NCI-H1417 (cell line): ENCODE measurements around the gene HK2.

Source experiments
- DNase-seq, 3 experiments: peaks; one replicate each; lab custom pipeline; 2025; lab: John Stamatoyannopoulos, UW

Gene HK2

DNA sequence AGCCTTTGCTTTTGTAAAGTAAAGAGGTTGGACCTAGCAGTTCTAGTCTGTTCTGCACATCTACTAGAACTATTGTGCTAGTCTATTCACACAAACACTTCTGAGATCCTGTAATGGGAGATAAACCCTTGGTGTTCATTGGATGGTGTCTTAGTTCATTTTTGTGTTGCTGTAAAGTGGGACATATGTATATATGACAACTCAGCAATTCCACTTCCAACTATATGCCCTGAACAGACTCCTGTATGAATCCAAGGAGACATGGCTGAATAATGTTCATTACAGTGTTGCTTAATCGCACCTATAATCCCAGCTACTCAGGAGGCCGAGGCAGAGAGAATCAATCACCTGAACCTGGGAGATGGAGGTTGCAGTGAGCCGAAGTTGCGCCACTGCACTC is 23.3 kb downstream of the HK2 start:
- DNase-seq, result no peak

DNA sequence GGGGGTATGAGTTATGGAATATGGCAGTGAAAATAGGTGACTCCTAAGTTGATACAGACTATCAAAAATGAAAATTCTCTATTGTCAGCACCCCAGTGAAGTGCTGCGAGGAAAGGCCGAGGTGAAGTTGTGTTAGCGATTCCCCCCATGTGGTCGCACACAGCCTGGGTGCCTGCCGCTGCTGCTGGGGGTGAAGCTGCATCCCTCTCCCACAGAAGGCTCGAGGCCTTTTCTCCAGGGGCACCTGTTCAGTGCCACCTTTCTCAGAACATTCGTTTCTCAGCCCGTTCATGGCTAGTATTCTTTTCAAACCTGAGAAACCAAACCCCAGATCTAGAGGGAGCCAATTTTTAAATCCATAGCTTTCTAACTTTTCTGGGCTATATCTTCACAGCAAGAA is 23.8 kb downstream of the HK2 start:
- DNase-seq, result no peak

DNA sequence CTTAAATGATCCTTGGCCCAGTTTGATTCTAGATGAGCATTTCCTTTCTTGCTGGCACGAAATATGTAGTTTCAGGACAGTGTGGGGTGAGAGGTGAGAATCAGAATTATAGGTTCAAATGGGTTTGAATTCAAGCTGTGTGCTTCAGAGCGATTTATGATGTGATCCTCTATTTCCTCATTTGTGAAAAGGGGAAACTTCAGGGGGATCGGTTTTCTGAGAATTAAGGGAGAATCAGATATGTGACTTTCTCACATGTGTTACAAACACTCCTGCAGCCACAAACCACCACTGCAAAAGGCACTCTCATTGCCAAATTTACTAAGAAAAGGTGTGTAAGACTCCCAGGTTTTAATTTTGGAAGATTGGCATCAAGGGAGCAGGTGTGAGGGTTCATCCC is 24.4 kb downstream of the HK2 start:
- no peak for DNase-seq

DNA sequence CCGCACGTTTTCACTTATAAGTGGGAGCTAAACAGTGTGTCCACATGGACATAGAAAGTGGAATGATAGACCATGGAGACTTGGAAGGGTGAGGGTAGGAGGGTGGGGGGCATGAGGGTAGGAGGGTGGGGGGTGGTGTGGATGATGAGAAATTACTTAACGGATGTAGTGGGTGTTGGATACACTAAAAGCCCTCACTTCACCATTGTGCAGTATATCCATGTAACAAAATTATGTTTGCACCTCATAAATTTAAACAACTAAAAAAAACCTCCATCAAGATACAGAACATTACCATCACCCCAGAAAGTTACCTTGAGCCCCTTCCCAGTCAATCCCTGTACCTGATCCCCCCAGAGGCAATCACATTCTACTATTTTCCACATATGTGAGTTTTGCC is 26.2 kb downstream of the HK2 start:
- no peak for DNase-seq

DNA sequence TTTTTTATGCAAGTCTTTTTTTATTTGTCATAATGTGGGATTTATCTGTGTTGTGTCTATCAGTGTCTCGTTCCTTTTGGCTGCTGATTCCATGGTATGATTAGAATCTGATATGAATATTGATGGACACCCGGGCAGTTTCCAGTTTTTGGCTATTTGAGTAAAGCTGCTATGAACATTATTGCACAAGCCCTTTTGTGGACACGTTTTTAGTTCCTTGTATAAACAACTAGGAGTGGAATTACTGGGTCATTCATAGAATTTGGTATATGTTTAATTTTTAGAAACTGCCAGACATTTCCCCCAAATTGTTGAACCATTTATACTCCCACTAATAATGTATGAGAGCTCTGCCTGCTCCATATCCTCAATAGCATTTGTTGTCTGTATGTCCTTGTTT is 26.6 kb downstream of the HK2 start:
- no peak for DNase-seq

DNA sequence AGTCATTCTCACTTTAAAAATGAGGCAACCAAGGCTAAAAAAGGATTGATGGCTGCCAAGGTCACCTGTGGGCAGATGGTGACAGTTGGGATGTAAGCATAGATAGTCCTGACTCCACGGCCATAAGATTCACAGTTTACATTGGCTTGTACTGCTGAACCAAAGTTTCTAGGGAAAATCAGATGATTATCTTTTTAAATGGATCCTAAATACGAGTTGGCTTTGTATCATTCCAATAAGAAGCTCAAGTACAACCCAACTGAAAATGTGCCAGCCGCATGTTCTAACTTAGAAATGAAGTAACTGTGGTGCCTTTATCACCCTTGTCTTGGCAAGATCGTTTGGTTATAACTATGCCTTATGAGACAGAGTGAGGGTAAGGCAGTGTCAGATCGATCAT is 27.6 kb downstream of the HK2 start:
- no peak for DNase-seq

DNA sequence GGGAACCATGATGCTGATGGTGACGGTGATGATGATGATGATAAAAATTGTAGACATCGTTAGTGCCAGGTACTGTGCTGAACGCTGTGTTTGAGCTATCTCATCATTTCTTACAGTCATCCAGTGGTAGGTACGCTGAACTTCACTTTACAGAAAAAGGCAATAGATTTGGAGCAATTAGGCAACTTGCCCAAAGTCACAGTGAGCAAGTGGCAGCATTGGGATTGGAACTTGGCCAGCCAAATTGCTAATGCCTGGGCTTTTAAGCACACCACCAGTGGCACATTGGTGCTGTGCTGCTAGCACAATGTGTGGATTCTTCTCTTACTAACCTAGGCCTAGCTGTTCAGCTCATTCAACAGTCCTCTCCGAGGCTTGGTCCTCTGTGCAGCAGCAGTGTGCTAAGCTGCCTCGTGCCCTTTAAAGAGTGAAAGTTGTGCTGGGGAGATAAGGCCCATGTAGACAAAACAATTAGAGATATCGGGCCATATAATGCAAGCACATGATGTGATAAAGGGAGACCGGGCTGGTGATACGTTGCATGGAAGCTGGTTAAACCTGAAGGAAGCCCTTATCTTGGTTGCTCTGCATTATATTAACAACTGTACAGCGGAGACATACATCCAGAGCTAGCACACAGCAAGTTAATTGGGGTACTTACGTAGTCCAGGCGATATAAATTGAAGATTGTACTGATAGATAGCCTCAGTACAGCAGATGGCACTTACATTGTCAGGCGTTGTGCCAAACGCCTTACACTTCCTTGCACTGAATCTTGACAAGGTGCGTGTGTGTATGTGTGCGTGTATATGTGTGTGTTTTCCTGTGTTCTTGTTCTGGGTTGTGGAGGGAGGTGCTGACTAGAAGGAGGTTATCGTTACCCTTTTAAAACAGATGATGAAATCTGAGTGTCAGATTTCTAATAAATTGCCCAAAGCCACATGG is 28.4 kb downstream of the HK2 start:
- DNase-seq, result peak in 1 of 3 experiments; percentile 19

DNA sequence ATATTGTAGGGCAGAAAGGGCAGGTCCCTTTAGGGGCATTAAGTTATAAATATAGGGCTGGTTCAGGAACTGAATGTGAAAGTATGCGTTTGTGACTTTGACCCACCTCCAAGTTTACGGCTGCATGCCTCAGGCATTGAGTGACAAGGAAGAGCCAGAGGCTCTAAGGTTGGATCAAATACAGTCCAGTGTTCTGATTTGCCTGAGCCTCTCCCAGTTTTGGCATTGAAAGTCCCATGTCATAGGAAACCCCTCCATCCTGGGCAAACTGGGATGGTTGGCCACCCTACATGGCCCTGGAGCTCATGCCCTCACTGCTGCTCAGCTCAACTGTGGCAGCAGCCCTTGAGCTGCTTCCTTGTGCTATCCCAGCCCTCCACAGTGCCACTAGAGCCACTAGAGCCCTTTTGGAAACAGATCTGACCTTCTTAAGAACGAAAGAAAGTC is 29.9 kb downstream of the HK2 start:
- no peak for DNase-seq

DNA sequence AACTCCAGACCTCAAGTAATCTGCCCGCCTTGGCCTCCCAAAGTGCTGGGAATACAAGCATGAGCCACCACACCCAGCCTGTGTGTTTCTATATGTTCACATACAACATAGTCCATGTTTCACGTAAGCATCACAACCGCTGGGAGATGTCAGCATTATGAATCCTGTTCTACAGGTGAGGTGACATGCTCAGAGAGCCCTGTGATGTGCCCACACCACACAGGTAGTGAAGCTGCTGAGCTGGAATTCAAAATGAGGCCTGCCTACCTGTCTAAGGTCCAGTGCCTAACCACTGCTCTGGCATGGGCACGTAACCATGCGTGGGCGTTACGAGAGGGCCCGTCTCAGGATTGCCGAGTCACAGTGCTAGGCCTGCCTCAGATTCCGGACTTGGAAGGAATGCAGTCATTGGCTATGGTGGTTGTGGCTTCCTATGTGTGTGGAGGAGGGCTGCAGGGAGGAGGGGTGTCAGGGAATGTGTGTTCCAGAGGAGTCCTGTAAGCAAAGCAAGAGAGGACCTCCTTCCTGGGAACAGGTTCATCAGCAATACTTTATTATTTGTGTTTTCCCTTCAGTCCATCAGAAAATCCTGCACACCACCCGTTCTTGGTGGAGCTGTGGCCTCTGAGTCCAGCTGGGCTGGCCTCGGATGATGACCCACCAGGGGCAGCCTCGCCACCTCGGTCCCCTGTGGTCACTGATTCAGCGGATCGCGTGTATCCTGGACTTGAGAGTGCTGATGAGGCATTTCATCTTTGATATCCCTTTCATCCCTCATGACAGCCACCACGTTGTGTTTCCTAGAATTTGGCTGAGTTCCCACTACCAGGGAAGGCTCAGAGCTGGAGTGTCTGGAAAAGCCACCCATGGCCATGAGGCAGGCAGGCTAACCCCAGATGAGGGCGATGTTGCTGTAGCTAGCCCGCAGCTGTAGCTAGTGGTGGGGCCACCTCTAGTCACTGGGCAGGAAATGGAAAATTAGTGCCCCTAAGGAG is 31.1 kb downstream of the HK2 start:
- DNase-seq, result no peak

DNA sequence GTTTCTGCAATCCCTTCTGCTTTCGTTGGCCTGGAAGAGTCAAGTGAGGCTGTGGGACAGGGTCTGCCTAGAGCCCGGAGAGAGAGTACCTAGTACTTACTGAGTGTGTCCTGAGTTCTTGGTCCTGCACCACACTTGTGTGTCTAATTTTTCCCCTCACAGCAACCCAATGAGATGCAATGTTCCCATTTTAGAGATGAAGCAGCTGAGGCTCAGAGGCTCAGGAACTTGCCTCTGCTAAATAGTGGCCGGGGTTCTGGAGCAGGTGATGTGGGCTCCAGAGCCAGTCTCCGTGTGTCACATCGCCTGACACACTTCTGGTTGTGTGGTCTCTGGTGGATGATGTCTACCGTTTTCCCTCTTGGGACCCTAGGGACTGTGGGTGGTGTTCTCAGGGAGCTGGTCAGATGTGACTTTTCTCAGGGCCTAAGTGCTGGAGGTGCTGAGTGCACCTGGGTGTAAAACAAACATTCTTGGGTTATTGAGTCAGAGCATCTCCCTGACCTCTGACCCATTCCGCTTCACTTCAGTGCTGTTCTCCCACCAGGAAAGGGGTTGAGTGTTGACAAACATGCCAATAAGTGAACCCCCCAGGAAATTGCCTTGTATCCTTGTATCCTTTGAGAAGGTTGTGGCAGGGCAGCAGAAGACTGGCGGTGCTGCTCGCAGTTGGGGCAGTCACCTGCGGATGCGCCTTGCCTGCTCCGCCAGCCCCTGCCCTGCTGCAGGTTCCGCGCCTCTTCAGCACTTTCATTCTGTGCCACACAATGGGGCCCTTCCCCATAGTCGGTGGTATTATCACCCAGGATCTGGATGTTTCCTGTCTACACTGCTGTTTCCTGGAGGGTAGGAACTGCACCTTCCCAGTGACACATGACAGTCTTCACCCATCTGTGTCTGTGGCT is 32.1 kb downstream of the HK2 start:
- DNase-seq, result no peak

DNA sequence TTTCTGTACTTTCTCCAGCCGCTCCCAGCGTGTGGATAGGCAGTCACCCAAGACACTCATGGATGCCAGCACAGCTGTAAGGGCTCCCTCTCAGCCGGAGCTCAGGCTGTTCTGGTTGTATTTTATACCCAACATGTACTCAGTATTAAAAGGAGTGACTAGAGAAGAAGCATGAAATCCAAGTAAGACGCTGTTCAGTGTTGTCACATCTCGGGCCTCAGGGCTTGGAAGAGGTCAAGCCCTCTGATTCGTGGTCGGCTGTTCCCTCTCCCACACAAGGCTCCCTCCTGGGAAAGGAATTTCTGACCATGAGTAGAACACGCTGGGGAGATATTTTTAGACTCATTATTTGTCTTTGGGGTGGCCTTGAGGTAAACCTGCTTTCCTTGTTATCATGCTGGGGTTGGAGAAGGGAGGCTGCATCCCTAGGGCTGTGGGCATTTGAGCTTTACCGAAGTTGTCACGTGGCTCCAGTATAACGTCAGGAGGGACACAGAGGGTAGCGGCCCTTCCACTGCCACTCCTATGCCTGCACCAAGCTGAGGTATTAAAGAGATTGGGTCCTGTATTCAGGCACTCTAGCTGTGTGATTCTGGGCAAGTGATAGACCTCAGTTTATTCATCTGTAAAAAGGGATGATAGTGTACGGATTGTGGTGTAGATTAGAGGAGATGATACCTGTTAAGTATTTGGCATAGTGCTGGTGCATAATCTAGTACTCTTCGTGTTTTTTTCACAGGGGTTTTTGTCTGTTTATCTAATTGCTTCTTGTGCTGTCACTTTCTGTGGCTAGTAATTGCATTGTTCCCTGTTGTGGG is 34.1 kb downstream of the HK2 start:
- no peak for DNase-seq

DNA sequence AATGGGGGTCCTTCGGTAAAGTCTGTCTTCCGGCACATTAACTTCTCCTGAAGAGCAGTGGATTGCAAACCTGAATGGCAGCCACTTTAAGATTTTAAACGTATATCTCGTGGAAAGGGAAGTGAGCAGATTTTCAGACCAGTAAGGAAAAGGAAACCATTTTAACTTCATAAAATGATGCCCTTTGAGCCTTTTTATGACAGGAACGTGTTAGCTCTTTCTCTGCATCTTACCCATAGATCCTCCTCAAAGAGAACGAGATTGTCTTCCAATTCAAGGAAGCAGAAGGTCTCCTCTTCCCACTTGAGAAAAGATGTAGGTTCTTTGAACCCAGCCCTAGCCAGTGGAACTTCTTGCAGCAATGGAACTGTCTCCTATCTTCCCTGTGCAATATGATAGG is 35.6 kb downstream of the HK2 start:
- DNase-seq, result no peak

DNA sequence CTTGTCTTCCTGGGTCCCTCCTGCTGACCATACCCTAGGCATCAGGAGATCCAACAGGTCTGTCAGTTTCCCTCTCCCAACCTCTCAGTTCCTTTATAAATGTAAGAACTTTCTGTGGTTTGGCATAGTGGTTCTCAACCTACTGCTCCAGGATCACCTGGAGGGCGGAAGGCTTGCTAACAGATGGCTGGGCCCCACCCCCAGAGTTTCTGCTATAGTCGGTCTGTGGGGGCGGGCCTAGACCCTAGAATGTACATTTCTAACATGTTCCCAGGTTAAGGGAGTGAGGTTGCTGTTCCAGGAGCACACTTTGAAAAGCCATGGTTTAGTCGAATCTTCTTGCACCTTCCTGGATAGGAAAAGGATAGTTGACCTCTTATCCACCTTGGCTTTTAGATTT is 37.0 kb downstream of the HK2 start:
- no peak for DNase-seq

DNA sequence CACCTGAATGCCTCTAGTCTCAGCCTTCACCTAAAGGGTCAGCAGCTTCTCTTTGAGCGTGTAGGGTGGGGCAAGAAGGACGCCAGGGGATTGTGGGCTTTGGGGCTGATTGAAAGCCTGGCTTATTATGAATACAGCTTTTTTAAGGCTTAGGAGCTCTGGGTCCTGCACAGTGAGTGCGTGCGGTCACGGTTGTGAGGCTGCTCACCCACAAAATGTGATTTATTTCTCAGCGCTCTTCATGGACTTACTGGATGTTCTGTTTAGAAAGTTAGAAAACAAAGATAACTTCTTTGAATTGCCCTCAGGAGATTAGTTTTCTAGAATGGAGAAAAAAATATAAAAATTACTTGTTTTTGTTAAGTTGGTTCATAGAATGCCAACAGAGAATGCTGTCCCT is 37.5 kb downstream of the HK2 start:
- DNase-seq, result no peak

DNA sequence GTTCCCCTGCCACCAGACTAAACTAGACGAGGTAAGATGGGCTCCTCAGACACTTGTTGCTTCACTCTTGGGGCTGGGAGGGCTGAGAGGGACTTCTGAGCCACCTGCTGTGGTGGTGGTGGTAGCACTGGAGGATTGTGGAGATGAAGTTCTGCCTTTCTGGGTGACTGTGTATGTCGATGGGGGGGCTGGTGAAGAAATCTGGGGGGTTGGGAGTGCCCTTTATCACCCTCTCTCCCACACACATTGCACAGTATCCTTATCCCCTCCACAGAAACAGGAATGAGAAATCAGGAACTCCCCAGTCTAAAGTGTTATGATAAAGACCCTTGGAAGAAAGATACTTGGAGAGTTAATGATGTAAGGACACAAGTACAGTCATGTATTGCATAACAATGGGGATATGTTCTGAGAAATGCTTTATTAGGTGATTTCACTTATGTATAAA is 38.5 kb downstream of the HK2 start:
- no peak for DNase-seq

DNA sequence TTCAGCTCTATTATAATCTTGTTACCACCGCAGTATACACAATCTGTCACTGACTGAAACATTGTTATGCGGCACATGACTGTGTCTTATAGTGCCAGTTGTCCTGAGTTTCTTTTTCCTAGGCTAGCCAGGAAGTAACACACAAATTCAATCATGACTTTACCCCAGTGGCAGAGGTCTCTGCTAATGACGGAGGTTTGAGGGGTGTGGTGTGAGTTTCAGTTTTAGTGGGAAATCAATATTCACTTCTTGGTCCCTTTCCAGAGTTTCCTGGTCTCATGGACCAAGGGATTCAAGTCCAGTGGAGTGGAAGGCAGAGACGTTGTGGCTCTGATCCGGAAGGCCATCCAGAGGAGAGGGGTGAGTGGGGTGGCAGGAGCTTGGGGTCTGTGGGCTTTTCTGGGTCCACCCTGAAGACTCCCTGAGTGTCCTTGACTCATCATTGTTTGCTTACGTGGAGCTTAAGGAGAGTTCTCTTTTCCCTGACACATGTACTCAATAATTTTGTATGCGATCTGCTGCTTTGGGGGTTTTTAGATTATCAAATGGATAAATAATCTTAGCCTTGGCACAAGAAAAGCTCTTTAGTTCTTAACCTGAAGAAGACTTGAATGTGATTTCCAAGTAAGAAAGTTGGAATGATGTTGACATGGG is 39.2 kb downstream of the HK2 start:
- no peak for DNase-seq

DNA sequence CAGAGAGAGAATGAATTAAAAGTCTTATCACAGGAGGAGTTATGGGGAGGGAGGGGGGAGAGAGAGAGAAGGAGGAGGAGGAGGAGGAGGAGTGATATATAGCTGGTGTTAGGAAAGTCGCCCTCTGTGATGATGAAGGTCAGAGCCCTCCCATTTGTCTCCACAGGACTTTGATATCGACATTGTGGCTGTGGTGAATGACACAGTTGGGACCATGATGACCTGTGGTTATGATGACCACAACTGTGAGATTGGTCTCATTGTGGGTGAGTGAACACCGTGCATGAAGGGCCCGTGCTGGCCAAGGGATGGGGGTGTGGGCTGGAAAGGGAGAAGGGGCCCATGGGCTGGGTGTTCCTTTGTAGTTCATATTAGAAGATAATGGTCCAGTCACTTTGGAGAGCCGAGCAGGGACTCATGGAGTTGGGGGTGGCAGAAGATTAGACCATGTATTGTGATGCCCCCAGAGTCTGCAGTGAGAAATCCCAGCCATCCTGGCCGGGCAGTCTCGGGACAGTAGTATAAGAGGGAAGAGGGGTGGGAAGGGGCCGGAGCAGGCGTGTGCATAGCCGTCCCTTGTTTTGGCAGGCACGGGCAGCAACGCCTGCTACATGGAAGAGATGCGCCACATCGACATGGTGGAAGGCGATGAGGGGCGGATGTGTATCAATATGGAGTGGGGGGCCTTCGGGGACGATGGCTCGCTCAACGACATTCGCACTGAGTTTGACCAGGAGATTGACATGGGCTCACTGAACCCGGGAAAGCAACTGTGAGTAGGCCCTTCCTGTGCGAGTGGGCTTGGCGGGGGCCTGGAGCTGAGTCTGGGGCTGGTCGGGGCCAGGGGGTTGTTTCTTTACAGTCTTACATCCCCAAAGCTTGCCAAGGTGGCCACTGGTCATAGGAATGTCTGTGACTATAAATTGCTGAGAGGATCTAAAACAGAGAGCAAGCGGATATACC is 40.0 kb downstream of the HK2 start:
- DNase-seq, result no peak

DNA sequence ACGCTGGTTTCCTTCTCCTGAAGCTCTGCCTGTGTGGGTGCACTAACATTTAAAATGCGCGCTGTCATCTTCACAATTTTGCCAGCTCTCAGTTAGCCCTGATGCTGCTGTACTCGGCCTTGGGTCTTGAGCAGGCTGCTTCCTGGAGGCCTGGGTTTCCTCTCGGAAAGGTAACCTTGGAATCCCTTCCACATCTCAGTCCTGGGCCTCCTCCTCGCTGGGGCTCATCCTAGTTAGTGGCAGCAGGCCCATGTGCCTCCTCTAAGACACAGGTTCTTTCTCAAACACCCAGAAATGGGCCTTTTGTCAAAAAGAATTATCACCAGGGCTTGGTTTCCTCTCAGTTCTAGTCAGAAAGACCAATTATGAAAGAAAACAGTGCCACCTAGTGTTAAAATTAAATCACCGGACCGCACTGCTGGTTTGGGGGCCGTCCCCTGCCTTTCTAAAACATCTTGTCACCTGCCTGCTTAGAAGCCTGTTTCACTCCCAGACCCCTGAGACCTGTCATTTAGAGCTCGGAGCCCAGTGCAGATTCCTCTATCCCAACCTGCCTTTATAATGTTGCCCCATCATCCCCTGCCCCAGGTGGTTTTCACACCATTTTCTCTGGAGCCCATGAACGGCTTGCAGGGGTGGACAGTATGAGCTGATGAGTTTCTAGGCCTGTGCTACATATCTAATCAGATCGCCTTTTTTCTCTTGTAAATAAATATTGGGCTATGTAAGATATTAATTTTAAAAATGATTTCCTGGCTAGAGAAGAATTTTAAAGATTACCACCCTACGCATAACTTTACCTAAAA is 42.4 kb downstream of the HK2 start:
- peak; percentile 29 to 82 (median 53) for DNase-seq
